GM18873 (cell line): ENCODE results near the gene LOXL3.
A peak's percentile ranks its signal among the peaks of the same experiment; 100 is the strongest.

ENCODE experiments used
- ATAC-seq: cut with Tn5 transposase; IDR thresholded peaks from one replicate; pipeline ENCODE4 v1.9.1; 2021; ENCODE audit warnings: mild to moderate bottlenecking, moderate library complexity, moderate number of reproducible peaks; ENCODE audit not compliant: unreplicated experiment, low FRiP score

Gene LOXL3

GRCh38 chr2:74553892-74554819 is at the start of gene LOXL3, which contains the start of gene DOK1:
LOXL3 (minus strand) TSS chr2:74553942; CDS start chr2:74552634, 1,308 bp downstream.
DOK1 (plus strand) TSS chr2:74554720; CDS start chr2:74554755, 35 bp downstream.
- peak; percentile 30 for ATAC-seq

DNA sequence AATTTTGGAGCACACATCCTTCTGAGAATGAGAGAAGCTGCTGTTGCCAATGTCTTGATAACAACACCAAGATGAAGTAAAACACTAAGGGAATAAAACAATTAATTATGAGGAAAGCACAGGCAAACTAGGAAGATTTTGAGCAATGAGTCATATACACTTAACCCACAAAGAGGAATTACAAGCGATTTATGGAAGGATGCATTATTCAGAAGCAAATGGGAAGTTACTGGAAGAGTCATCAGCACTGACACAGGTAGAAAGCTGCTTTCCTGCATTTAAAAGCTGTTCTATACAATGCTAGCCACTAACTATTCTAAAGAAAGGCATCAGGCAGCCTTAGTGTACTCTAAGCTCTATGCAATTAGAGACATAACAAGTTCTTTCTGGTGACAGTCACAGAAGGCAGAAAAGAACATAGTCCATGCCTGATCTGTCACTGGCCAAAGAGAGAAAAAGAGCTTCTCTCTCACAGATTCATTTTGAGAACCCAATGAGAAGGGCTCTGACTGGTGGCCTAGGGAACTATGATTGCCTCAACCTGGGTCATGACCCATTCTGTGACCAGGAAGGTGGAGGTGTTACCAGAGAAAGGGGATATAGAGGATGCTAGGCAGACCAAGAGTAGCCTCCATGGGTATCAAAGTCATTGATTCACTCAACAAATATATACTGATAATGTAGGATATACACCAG is 49.0 kb upstream of the LOXL3 start:
- ATAC-seq = no peak

- ATAC-seq = no peak
These were observed 45.9 kb upstream of the LOXL3 start for GRCh38 chr2:74599676-74600075.

DNA sequence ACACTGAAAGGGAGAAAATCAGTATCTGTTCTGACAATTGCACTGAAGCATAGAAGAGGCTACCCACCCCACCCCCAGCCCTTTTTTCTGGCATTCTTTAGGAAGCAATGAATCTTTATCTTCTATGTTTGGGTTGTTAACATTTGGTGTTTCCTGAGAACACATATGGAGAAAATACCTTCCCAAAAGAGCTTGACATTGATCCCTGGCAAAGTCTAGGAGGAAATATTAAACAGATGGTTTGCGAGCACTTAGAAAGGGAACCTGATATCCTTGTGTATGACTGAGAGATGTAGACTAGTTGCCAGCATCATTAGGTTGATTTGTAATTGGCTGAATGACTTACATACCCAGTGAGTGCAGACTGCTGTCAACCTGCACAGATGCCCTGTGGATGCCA is 43.7 kb upstream of the LOXL3 start:
- no peak for ATAC-seq

- ATAC-seq = no peak
These were observed 42.8 kb upstream of the LOXL3 start for GRCh38 chr2:74596584-74596983.

DNA sequence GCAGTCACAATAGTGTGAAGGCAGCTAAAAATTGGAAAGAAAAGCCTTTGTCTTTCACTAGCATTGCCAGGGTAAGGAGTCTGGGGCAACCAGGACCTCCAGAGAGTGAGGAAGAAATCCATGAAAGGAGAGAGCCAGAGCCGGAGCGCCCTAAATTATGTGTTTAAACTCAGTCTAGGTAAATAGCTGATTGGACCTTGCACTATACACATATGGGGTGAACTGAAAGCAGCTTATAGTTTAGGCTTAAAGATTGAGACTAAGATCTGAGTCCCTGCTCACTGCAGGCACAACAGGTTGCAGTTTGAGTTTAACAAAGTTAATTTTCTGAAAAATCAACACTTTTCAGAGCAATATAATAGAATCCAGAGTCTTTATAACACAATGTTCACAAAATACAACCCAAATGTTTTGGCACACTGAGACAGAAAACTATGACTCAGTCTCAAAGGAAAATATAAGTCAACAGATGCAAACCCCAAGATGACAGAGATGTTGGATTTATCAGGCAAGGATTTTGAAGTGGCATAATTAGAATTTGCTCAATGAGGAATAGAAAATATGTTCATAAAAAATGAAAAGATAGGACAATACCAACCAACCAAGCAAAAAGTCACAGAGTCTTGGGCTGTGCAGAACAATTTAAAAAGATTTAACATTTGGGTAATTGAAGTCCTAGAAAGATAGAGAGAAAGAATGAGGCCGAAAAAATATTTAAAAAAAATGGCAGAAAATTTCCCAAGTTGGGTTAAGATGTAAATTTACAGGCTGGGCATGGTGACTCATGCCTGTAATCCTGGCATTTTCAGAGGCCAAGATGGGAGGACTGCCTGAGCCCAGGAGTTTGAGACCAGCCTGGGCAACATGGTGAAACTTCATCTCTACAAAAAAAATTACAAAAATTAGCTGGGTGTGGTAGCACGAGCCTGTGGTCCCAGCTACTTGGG is 40.4 kb upstream of the LOXL3 start:
- ATAC-seq = no peak

- no peak for ATAC-seq
These were observed 34.9 kb upstream of the LOXL3 start for GRCh38 chr2:74588664-74589063.

GRCh38 chr2:74587664-74588277 is 34.0 kb upstream of the LOXL3 start:
- ATAC-seq = no peak

- ATAC-seq = no peak
These were observed 31.9 kb upstream of the LOXL3 start for GRCh38 chr2:74585406-74586185.

GRCh38 chr2:74584088-74584645 is 30.4 kb upstream of the LOXL3 start:
- ATAC-seq = no peak

DNA sequence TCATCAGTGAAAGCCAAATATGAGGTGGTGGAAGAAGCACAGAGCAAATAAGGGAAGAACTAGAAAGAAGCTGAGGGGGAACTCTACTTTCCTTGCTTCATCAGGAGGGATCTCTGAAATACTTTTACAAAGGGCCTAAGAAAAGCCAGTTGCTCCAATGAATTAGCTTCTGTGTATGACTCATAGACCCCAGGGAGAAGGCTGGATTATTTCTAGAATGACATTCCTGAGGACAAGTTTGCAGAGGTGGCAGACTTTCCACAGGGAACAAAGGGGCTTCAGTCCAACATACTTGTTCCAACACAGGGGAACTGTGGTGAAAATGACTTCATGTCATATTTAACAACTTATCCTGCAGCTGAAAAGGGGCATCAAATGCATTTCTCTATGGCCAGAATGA is 29.8 kb upstream of the LOXL3 start:
- ATAC-seq = no peak

GRCh38 chr2:74582184-74582583 is 28.4 kb upstream of the LOXL3 start:
- no peak for ATAC-seq

GRCh38 chr2:74581463-74581862 is 27.7 kb upstream of the LOXL3 start:
- ATAC-seq = no peak

- ATAC-seq = no peak
These were observed 24.7 kb upstream of the LOXL3 start for GRCh38 chr2:74578408-74578807.

DNA sequence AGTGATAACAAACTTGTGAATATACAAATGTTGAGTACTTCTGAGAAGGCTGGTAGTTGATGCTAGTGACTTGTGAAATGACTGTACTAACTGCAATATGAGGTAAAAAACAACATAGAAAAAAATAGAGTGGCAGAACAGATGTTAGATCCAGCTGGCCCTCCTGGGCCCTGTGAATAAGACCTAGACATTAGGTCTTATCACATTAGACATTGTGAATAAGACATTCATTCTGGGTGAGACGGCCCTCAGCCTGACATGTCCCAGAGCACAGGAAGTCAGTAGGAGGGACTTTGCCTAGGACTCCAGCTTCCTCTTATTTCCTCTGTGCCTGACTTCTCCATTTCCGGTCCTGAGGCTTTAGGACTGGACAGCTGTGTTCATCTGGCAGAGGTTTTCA is 23.7 kb upstream of the LOXL3 start:
- peak; percentile 49 for ATAC-seq

DNA sequence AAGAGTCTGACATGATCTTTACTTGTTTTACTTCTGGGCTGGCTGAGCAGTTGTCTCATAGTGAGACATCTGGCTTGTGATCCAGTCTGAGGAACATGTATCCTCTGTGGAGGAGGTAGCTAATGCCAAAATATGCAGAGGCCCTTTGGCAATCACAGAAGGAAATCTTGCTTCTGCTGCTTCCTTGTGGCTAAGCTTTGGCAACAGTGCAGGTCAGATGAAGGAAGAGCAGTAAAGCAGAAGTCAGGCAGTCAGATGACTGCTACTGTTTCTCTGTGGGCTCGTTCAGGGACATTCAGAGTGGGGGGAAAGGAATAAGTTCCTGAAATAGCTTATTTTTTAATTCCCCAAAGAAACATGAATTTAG is 23.1 kb upstream of the LOXL3 start:
- ATAC-seq = no peak

DNA sequence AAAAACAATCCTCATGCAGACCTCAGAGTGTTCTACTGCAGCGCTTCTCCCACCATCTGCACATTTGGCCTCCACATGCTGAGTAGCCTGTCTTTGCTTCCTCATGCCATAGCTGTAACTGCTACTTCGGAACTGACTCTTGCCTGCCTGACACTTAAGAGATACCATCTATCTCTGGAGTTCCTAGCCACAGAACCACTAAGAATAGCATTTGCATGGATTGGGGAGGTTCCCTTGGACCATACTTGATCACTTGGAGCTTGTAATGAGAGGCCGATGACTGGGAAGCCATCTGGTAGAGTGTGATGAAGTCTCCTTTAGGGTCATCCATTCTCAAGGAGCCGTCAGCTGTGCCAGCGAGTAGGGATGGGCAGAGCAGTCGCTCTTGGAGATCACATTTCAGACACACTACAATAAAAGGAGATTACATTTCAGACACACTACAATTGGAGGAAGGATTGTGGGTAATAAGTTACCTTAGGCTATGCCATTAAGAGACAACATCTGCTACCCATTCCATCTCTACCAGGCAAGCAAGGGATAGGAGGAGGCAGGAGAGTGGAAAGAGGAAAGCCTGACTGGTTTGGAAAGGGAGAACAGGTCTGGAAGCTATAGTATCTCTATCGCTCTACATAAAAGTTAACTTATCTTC is 22.6 kb upstream of the LOXL3 start:
- no peak for ATAC-seq

GRCh38 chr2:74575320-74575719 is 21.6 kb upstream of the LOXL3 start:
- ATAC-seq = no peak
